HG02763 (cell line): ENCODE results near the gene HRH3.

ENCODE experiments used
- ATAC-seq: cut with Tn5 transposase; IDR thresholded peaks from one replicate; pipeline ENCODE4 v1.9.1; 2021; ENCODE audit warnings: mild to moderate bottlenecking, moderate library complexity; ENCODE audit not compliant: unreplicated experiment

HRH3 gene

DNA sequence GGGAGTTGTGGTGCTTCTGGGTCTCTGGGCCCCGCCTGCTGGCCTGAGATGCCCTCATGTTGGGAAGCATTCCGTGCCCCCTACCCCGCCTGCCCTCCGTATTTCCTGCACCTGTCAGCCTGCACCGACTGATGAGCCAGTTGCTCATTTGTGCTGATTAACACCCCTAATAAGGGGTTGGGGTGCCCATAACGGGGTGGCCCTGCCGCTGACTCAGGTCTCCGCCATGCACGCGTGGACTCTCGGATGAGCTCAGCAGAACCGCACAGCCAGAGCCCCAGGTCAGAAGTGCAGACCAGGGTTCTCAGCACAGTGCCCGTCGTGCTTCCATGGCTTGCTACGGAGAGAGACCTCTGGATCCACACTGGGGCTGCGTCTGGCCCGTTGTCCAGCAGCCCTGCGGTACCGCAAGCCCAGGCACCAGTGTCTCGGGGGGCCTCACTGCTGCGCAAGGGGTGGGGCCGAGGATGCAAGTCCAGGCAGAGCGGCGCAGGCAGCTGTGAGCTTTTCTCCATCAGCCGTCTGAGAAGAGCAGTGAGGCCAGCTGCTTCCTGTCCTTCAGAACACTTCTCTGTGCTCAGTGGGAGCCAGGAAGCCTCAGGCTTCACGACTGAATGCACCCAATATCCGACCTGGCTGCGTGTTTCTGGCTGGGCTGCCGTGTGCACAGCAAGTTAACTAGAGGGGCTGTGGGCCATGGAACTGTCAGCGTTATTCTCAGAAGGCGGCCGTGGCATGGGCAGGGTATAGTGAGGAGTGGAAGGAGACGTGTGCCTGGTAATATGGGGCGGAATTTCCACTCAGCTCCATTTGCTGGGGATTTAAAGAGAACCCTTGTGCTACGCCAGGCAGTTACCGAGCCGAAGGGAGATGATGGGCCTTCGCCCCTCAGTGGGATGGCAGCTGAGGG lies 18.6 kb downstream of the HRH3 start:
- no peak for ATAC-seq

DNA sequence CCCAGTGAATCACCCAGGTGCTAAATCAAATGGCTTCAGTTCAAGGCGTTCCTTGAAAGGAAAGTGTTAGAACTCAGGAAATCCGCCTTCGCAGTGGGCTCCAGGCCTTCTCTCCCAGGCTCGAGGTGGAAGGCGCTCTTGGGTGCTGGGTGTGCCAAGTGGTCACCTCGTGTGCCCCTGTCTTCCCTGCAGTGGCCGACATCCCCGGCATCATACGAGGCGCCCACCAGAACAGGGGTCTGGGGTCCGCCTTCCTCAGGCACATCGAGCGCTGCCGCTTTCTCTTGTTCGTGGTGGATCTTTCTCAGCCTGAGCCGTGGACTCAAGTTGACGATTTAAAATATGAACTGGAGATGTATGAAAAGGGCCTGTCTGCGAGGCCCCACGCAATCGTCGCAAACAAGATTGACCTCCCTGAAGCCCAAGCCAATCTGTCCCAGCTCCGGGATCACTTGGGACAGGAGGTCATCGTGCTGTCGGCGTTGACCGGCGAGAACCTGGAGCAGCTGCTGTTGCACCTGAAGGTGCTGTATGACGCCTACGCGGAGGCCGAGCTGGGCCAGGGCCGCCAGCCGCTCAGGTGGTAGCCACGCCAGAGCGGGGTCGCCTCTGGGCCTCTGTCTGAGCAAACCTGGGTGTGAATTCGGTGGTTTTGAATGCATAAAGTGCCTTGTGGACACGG lies 19.4 kb downstream of the HRH3 start:
- ATAC-seq, result no peak

DNA sequence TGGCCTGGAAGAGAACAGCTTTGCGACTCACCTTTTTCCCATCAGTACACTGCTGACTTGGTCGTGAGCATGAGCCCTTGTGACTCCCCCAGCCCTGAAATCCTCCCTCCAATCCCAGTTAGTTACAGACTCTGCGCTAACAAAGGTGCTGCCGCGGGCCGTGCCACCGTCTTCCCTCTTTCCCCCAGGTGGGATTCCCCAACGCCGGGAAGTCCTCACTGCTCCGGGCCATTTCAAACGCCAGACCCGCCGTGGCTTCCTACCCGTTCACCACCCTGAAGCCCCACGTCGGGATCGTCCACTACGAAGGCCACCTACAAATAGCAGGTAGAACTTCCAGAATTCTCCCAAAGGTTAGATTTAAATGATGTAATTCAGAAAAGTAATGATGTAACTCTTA lies 21.1 kb downstream of the HRH3 start:
- ATAC-seq, result no peak

DNA sequence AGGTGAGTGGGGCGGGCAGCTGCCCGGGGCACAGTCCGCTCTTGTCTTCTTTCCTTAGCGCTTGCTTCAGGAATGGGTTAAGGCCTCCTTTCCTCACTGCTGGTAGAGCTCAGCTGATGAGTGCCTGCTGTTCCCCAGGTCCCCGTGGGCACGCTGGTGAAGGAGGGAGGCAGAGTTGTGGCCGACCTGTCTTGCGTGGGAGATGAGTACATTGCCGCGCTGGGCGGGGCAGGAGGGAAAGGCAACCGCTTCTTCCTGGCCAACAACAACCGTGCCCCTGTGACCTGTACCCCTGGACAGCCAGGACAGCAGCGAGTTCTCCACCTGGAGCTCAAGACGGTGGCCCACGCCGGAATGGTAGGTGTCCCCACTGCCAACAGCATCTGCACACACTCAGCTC lies 21.6 kb downstream of the HRH3 start:
- no peak for ATAC-seq

DNA sequence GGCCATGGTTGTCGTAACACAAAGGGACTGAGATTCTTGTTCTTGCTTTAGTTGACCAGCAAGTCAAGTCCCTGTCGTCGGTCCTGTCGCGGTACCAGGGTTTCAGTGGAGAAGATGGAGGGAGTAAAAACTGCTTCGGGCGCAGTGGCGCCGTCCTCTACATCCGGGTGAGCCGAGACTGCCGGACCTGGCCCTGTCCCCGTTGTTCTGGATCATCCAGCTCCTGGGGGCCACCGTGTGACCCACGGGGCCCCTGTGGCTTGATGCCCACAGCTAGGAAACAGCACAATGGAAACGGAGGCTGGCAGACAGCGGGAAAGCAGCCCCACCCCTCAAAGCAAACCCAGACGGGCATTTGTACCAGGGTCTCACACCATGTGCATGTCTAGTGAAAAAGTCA lies 22.3 kb downstream of the HRH3 start:
- ATAC-seq, result no peak

DNA sequence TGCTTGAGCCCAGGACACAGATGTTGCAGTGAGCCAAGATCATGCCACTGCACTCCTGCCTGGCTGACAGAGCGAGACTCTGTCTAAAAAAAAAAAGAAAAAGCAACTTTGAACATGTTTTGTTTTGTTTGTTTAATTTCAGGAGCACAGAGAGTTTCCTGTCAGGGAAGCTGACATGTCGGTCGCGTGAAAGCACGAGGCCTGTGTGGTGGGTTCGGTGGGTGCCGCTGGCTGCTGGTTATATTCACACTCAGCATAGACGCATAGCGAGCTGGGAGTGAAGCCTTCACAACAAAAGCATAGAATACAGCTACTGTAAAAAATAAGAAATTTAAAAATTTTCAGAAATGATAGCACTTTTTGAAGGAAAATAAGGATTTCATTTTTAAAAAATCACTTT lies 22.8 kb downstream of the HRH3 start:
- ATAC-seq, result no peak

DNA sequence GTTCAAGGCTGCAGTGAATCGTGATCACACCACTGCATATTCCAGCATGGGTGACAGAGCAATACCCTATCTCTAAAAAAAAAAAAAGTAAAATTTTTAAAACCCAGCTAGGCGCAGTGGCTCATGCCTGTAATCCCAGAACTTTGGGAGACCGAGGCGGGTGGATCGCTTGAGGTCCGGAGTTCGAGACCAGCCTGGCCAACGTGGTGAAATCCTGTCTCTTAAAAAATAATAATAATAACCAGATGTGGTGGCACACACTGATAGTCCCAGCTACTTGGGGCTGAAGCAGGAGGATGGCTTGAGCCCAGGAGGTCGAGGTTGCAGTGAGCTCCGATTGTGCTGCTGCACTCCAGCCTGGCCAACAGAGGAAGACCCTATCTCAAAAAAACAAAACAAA lies 23.8 kb downstream of the HRH3 start:
- no peak for ATAC-seq

DNA sequence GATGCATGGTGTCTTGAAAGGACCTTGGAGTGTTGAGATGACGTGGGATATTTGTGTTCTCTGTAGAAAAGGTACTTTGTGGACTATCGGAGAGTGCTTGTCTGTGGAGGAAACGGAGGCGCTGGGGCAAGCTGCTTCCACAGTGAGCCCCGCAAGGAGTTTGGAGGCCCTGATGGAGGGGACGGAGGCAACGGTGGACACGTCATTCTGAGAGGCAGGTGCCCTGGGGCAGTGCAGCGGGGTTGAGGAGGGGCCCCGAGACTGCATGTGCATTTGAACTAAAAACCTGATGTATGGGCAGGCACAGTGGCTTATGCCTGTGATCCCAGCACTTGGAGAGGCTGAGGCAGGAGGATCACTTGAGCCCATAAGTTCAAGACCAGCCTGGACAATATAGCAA lies 24.3 kb downstream of the HRH3 start:
- no peak for ATAC-seq

DNA sequence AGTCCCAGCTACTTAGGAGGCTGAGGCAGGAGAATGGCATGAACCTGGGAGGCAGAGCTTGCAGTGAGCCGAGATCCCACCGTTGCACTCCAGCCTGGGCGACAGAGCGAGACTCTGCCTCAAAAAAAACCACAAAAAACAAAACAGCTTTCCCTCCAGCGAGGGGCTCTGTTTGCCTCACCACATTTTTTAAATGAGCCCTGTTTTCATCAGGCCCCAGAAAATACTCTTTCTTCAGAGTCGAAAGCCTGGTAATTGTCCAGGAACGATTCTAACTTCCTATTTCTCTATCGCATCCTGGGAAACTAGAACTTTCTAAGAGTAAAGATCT lies 25.0 kb downstream of the HRH3 start:
- ATAC-seq, result no peak

DNA sequence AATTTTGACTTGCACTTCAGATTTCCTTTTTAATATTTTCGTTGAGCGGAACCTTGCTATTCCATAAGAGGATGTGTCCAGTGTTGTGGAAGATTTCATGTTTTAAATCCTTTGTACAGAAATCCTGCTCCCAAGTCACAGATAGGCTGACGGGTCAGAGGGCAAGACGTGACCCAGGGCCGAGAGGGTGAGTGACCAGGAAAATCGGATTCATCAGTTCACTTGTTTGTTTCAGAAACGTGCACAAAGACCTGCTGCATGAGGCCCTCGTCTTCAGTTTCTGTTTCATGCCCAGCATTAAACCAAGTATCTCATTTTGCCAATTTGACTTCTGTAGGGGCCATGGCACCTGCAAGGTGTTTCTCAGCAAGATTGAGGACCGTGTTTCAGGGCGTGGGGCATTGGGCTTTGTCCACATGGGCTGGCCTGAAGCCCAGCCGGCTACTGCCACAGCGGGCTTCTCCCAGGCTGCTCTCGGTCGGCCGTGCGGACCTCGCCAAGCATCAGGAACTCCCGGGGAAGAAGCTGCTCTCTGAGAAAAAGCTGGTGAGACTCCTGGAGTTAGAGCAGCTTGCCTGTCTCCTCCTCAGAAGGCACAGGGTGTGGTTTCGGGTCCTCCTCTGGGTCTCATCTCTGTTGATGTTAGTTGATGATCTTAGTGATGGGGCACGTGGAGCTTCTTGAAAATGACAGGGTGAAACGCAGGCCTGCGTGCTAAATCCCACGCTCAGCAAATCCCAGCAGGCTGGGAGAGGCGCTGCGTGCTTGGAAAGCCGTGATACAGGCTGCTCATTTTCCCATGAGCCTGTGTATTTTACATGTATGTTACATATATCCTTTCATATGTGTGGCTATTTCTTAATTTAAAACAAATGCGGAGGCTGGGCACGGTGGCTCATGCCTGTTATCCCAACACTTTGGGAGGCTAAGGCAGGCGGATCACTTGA lies 26.7 kb downstream of the HRH3 start:
- ATAC-seq, result no peak

DNA sequence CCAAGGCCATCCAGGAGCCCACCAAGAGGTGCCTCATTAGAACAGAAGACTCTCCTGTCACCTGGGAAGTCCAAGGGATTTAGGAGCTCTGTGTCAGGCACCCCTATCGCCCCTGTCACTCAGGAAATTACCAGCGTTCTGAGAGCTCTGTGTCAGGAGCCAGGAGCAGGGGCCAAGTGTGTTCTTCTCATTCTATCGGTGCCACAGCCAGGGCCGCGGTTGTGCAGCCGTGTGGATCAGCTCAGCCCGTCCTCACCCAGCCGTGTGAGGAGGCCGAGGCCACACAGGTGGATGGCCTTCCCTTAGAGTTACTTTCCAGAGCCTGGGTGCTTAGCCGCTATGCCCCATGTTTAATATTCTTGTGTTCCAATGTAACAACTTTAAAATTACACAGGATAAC lies 27.4 kb downstream of the HRH3 start:
- ATAC-seq, result no peak

DNA sequence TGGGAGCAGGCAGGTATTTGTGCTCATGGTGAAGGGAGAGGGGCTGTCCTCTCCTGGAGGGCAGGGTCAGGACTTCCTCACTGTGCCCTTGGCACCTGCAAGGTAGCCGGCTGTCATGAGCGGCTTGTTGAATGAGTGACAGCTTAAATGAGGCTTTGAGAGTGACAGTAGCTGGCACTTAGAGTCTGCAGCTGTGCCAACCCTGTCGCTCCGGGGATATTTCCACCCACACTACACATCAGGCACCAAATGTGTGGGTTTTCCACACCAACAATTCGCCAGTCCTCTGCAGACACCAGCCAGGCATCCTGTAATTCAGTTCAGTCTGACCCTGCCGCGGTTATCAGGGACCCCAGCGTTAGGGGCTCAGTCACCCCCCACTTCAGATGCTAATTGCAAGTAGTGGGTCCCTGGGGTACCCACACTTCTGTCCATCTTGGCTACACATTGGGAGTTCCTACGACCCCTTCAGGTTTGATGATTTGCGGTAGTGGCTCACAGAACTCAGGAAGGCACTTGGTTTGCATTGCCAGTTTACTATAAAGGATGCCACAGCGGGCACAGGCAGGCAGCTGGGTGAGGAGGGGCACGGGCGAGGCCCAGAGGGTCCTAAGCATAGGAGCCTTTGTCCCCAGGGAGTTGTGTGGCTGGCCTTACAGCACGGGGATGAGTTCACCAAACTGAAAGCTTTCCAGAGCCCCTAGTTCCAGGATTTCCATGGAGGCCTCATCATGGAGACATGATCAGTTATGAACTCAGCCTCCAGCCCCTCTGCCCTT lies 28.1 kb downstream of the HRH3 start:
- ATAC-seq, result no peak

DNA sequence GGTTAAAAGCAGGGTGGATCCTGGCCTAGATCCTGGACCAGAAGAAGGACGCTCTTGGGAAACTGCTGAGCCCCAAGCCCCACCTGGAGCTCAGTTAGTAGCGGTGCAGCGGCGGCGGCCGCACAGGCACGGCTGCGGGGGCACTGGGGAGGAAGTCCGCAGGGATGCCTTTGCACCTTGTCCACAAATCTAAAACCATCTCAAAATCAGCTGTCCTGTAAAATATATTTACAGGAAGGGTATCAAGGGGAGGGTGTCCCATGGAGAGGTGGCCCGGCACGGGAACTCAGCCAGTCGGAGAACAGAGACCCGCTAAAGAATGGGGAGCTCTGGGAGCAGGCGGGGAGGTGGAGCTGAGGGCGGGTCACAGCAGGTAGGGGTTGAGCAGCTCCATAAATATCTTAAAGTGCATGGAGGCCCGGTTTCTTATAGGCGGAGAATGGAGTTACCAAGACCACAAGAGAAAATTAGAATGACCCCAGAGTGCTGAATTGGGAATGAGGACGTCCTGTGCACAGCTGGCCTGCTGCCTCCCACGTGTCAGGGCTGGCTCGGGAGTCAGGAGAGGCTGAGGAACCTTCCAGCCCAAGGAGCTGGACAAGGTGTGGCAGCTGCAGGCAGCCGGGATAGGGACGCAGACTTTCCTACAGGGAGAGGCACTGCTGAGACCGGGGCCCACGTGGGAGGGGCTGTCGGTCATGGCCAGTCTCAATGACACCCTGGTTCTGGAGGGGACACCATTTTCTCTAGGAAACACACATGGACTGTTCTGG lies 29.3 kb downstream of the HRH3 start:
- no peak for ATAC-seq

DNA sequence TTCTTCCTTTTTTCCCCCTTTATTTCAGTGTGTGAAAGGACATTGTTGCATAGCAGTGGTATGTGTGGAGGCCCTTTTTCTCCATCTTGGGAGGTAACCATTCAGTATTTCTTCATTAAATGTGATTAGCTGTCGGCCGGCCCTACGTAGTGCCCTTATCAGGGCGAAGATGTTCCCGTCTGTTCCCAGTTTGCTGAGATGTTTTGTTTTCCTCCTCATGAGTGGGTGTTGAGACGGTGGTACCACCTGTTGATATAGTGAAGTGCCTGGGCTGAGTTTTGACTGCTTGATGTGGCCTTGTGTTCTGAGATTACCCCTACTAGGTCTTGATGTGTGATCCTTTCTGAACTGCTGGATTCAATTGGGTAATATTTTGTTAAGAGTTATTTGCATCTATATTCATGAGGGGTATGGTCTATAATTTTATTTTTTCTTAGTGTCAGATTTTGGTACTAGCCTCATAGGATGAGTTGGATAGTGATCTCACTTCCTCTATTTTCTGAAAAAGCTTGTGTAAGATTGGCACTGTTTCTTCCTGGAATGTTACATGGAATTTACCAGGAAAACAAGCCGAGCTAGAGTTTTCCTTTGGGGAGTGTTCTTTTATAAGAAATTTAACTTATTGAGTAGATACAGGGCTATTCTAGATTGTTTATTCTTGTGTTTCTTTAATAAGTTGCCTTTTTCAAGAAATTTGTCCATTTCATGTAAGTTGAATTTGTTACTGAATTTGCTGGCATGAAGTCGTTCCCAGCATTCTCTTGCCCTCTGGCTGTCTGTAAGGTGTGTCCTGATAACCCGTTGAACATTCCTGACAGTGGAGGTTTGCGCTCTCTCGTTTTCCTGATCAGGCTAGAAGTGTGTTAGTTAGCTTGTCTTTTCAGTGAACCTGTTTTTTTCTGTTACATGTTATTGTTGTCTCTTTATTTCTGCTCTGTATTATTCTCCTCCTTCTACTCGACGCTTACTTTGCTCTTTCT lies 32.9 kb downstream of the HRH3 start:
- ATAC-seq, result no peak

DNA sequence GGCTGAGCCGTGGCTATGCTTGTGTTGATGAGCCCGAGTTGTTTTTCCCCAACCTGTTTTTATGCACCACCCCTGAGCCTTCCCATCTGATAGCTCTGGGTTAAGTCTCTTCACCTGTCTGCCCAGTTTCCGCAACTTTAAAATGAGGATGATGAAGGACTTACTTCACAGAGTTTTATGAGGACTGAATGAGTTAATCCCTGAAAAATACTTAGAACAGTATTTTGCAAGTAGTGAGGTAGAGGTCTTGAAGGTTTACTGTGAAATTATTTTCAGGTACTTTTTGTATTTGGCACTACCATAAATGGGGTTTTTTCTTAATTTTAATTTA lies 34.0 kb downstream of the HRH3 start:
- ATAC-seq, result no peak

DNA sequence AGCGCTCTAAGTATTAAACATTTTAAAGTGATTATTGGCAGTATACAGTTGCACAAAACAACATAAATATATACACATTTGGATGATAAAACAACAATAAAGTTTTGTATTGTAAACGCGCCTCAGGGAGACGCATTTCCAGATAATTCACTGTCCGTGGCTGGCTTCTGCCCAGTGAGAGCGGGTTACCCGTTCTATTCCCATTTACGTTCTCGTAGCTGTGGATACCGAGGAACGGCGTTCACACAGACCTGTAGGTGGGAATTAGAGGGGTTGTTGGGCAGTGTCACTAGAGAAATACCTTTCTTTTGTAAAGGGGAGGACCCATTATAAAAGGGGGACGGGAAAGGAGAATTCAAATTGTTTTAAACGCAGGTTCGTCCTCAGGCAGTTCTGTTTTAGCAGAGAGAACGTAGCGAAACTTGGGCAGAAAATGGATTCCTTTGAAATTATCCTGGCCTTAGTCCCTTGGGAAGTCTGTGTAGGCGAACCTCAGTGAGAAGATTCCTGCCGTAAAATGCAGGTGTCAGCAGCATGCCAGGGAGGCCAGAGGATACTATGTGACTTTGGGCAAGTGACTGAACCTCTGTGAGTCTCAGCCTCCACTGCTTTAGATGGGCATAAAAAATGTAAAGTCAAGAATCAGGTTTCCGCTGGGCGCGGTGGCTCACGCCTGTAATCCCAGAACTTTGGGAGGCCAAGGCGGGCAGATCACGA lies 36.5 kb downstream of the HRH3 start:
- ATAC-seq, result no peak

DNA sequence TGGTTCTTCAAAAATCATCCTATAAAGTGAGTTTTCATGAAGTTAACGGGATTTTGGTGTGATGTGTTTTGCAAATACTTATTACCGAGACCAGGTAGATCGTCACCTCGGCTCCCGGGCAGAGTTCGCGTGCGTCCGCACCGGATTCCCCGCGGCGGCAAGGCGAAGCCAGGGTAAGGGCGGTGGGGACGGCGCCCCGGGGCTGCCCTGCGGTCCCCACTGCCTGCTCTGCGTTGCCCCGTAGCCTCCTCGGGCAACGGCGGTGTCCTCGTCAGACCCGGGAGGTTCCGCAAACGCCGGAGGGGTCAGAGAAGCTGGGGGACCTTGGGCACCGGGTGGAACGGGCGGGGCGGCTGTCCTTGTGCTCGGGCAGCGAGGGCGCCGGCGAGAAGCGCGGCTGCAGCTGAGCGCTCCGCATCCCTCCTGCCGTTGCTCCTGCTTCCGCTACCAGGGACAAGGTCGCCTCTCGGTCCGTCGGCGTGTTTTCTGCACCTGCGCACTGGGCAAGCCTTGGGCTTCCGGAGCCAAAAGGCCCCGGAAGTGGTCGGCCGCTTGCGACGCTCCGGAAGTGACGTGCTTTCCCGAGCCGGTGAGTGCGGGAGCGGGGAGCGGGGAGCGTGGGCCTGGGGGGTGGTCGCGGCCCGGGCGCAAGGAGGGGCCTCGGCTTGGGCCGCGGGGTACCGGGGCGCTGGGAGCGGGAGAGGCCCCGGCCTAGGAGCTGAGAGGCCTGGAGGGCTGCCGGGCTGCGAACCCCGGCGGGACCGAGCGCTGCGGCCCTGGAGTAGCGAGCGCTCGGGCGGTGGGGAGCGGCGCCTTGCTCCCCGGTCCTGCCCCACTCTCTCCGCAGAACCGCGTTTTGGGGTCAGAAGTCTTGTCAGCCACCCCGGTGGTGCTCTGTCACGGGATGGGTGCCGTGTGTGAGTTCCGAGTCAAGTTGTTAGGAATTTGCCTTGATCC lies 37.3 kb downstream of the HRH3 start, which contains the start of gene MTG2:
MTG2 (plus strand) TSS at position 560 of the 957 bp plus-strand sequence. CDS start 10,393 bp downstream, outside the sequence.
- ATAC-seq, result peak; percentile 90
